OCI-LY1 (cell line): ENCODE data around the gene UPF1.

Experiments
- H2AFZ ChIP-seq: fragments of 200-600 bp; sonication (generic), shearing (Covaris generic); 2 replicates; pipeline ENCODE4 v1.6.0; 2014; ENCODE audit warnings: antibody characterized with exemption, mild to moderate bottlenecking, low read length
- H3F3A ChIP-seq: fragments of 200-600 bp; sonication (generic), shearing (Covaris generic); 2 replicates; pipeline ENCODE4 v1.6.0; 2014; ENCODE audit warnings: mild to moderate bottlenecking, antibody characterized with exemption, low read length, moderate library complexity; ENCODE audit not compliant: insufficient read depth
- H3K27ac ChIP-seq: fragments of 200-600 bp; sonication (generic); 2 replicates; pipeline ENCODE4 v1.5.1; 2014; ENCODE audit warnings: low read length, mixed run types, mild to moderate bottlenecking, low read depth; ENCODE audit not compliant: poor library complexity, severe bottlenecking
- H3K27me3 ChIP-seq: fragments of 200-600 bp; sonication (generic); 2 replicates; pipeline ENCODE4 v1.6.0; 2014; ENCODE audit warnings: antibody characterized with exemption, mild to moderate bottlenecking, low read length, moderate library complexity; ENCODE audit not compliant: insufficient read depth
- H3K36me3 ChIP-seq: fragments of 200-600 bp; sonication (generic); 2 replicates; pipeline ENCODE4 v1.6.1; 2014; ENCODE audit warnings: mild to moderate bottlenecking, antibody characterized with exemption, low read length, moderate library complexity, mixed read lengths; ENCODE audit not compliant: insufficient read depth
- H3K4me1 ChIP-seq: fragments of 200-600 bp; sonication (generic); 2 replicates; pipeline ENCODE4 v1.5.1; 2014; ENCODE audit warnings: mild to moderate bottlenecking, low read length, moderate library complexity; ENCODE audit not compliant: insufficient read depth, severe bottlenecking
- H3K4me2 ChIP-seq: fragments of 200-600 bp; sonication (generic), shearing (Covaris generic); 2 replicates; pipeline ENCODE4 v1.6.1; 2014; ENCODE audit warnings: low read length
- H3K4me3 ChIP-seq: fragments of 200-600 bp; sonication (generic); 2 replicates; pipeline ENCODE4 v1.5.1; 2014; ENCODE audit warnings: low read length, low read depth, mild to moderate bottlenecking, mixed read lengths; ENCODE audit not compliant: poor library complexity, severe bottlenecking
- H3K79me2 ChIP-seq: fragments of 200-600 bp; shearing (Covaris generic); 2 replicates; pipeline ENCODE4 v1.6.1; 2016; ENCODE audit warnings: mixed run types, low read length, mixed read lengths; ENCODE audit not compliant: insufficient read depth
- H3K9ac ChIP-seq: fragments of 200-600 bp; sonication (generic), shearing (Covaris generic); 2 replicates; pipeline ENCODE4 v1.6.1; 2014; ENCODE audit warnings: mild to moderate bottlenecking, low read length, mixed read lengths
- H3K9me2 ChIP-seq: fragments of 200-600 bp; sonication (generic), shearing (Covaris generic); 2 replicates; pipeline ENCODE4 v1.6.1; 2014; ENCODE audit warnings: low read depth, mild to moderate bottlenecking, low read length, mixed read lengths
- H3K9me3 ChIP-seq: fragments of 200-600 bp; shearing (Covaris generic); 2 replicates; pipeline ENCODE4 v1.6.1; 2014; ENCODE audit warnings: low read length, mixed read lengths
- H4K20me1 ChIP-seq: fragments of 200-600 bp; sonication (generic), shearing (Covaris generic); 2 replicates; pipeline ENCODE4 v1.6.0; 2016; ENCODE audit warnings: mild to moderate bottlenecking, low read length; ENCODE audit not compliant: insufficient read depth
- CTCF ChIP-seq: fragments of 200-600 bp; sonication (generic), shearing (Covaris generic); IDR thresholded peaks from 2 replicates; pipeline ENCODE4 v1.5.1; 2017; ENCODE audit warnings: mild to moderate bottlenecking, antibody characterized with exemption, low read length, moderate library complexity, mixed read lengths
- EZH2 ChIP-seq: fragments of 200-600 bp; sonication (generic), shearing (Covaris generic); IDR thresholded peaks from 2 replicates; pipeline ENCODE4 v1.8.0; 2017; ENCODE audit warnings: borderline replicate concordance, mixed run types, mild to moderate bottlenecking, antibody characterized with exemption, low read length, moderate library complexity, mixed read lengths

UPF1 gene

GRCh38 chr19:18796239-18796638 lies 35.5 kb upstream of the UPF1 start:
- no peak overlapping the region for H3K27ac ChIP-seq
- no peak overlapping the region for H3K4me2 ChIP-seq
- H3K79me2 ChIP-seq = no peaks in the 10 kb centered on the region
- H3K9me3 ChIP-seq = no peaks in the 10 kb centered on the region
- no peaks in the 10 kb centered on the region for H3K9me2 ChIP-seq
- H3K9ac ChIP-seq = no peak overlapping the region
- H3F3A ChIP-seq = no peaks in the 10 kb centered on the region
- no peak overlapping the region for H2AFZ ChIP-seq
- H3K36me3 ChIP-seq = no peaks in the 10 kb centered on the region
- H3K27me3 ChIP-seq = peaks cover 1% of the 10 kb centered on the region; the same call in 1 of the 2 replicates
- TF ChIP-seq CTCF = no peak
- TF ChIP-seq EZH2 = no peak
- no peaks in the 10 kb centered on the region for H4K20me1 ChIP-seq
- no peak overlapping the region for H3K4me3 ChIP-seq
- no peaks in the 10 kb centered on the region for H3K4me1 ChIP-seq

GRCh38 chr19:18798384-18799352 lies 33.1 kb upstream of the UPF1 start:
- TF ChIP-seq EZH2 = no peak
- no peak for TF ChIP-seq CTCF
- Histone ChIP-seq H3K4me3 (no peak overlapping the region), H3K4me2 (no peak overlapping the region), H3K4me1 (no peaks in the 10 kb centered on the region), H2AFZ (no peak overlapping the region), H3K27me3 (no peaks in the 10 kb centered on the region), H4K20me1 (no peaks in the 10 kb centered on the region), H3K9me2 (no peaks in the 10 kb centered on the region), H3K9me3 (no peaks in the 10 kb centered on the region), H3K27ac (no peak overlapping the region), H3K36me3 (no peaks in the 10 kb centered on the region), H3K9ac (no peak overlapping the region), H3K79me2 (no peaks in the 10 kb centered on the region), H3F3A (no peaks in the 10 kb centered on the region)

GRCh38 chr19:18799389-18799970 lies 32.3 kb upstream of the UPF1 start:
- H3K4me2 ChIP-seq = no peak overlapping the region
- H3K4me3 ChIP-seq = no peak overlapping the region
- no peak overlapping the region for H2AFZ ChIP-seq
- no peak for TF ChIP-seq EZH2
- TF ChIP-seq CTCF = no peak
- H3K27ac ChIP-seq = no peak overlapping the region
- H3K79me2 ChIP-seq = no peaks in the 10 kb centered on the region
- no peaks in the 10 kb centered on the region for H3K9me2 ChIP-seq
- no peaks in the 10 kb centered on the region for H3K4me1 ChIP-seq
- H3K9ac ChIP-seq = no peak overlapping the region
- no peaks in the 10 kb centered on the region for H4K20me1 ChIP-seq
- H3K36me3 ChIP-seq = no peaks in the 10 kb centered on the region
- no peaks in the 10 kb centered on the region; the same call in 1 of the 2 replicates for H3K27me3 ChIP-seq
- no peaks in the 10 kb centered on the region for H3K9me3 ChIP-seq
- no peaks in the 10 kb centered on the region for H3F3A ChIP-seq
